ENCODE data around the gene MYO19. TPM values are rescaled to one million over a fixed set of nuclear protein-coding genes. Genes with fewer than 3 reads are reported as not detected.
A peak's percentile ranks its signal among the peaks of the same experiment; 100 is the strongest.

The MYO19 gene
- total RNA-seq, 2 experiments from 2014 or later: 110 to 127 TPM

DNA sequence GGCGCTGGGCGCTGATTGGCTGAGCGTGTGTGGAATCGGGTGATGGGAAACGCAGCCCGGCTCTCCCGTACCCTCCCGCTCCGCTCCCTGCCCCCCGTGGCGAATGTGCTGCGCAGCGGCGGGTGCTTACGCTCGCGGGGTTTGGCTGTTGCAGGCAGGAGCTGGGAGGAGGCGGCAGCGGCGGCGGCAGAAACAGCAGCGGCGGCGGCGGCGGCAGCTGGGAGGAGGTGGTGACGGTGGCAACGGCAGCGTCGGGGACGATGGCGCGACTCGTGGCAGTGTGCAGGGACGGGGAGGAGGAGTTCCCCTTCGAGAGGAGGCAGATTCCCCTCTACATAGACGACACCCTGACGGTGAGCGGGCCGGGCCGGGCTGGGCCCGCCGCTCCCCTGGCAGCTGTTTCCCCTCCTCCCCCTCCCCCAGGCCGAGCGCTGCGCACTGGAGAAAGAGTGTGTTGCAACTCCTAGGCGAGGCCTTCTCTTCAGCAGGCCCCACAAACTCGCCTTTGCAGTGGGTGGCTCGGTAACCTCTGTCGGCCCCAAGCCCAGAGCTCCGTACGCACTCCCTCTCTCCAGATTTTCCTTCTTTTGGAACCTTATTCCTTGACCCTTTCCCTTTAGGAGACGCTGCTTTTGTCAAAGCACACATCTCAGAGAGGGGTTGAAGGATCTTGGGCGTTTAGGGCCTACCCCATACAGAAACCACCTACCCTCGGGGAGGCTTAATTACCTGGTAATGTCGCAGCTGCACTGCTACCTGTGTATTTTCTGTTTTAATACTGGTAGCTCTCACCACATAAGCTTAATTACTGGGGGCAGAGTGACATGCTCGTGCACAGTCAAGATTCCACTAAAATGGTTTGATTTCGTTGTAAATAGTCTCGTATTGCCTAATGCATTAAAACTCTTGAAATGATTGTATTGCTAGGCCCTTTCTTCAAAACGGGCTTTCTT lies 11.1 kb upstream of the MYO19 start:
- ChIA-PET POLR2A (interaction anchor here (0.6 to 3.4 kb wide), 3 partner anchors 10 to 55 kb away, joined by 3 to 35 read pairs (median 6); partner anchors contain the start of genes MRM1, MYO19 and PIGW), CTCF (interaction anchor here (0.8 to 3.0 kb wide), 7 partner anchors 9 to 63 kb away, joined by 3 to 15 read pairs (median 5); partner anchors contain the start of genes MRM1, MYO19 and PIGW)
- peak overlapping the region; percentile 96 for H3K4me3 Mint-ChIP-seq
- DNase-seq (peak; percentile 98), ATAC-seq (peak; percentile 81)
- peaks cover 33% of the 10 kb centered on the region for H3K36me3 Mint-ChIP-seq (ENCODE audit: low read depth)
- no peaks in the 10 kb centered on the region for H3K9me3 Mint-ChIP-seq (ENCODE audit: low read depth)
- H3K27ac Mint-ChIP-seq: peak overlapping the region; percentile 95
- intact Hi-C loops (cut with DNase I, micrococcal nuclease): loop anchor here (1.0 to 10.0 kb wide), 11 partner anchors 21 to 1171 kb away; partner anchors contain the start of genes DHRS11 (in 2 of the 2), AATF (in 1 of the 2), ACACA (in 1 of the 2) and AP2B1 (in 1 of the 2)
- no peaks in the 10 kb centered on the region for H3K27me3 Mint-ChIP-seq
- peaks cover 37% of the 10 kb centered on the region for H3K4me1 Mint-ChIP-seq

DNA sequence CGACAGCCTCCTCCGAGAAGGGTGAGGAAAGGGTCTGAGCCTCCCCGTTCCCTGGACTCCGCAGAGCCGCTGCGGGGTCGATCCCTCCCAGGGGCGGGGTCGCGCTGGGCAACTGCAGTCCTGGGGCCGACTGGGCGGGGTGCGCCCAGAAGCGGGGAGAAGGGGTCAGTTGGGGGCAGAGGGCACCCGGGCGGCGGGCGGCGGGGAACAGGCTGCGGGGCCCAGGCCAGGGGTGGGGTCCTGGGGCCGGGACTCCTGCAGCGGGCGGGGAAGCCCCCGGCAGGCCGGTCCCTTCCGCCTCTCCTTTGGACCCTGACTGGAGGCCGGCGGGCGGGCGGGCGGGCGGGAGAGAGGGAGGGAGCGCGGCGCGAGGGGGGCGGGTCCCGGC lies 10.4 kb upstream of the MYO19 start:
- peak overlapping the region; percentile 96 for H3K4me3 Mint-ChIP-seq
- H3K4me1 Mint-ChIP-seq: peaks cover 30% of the 10 kb centered on the region
- DNase-seq: no peak
- peak overlapping the region; percentile 91 for H3K27ac Mint-ChIP-seq
- ChIA-PET POLR2A (interaction anchor here (0.8 to 3.4 kb wide), 2 partner anchors 10 to 44 kb away, joined by 3 to 35 read pairs; partner anchors contain the start of genes MYO19 and PIGW), CTCF (interaction anchor here (0.8 to 3.0 kb wide), 4 partner anchors 11 to 57 kb away, joined by 3 to 15 read pairs (median 8); partner anchors contain the start of genes MRM1, MYO19 and PIGW)
- ATAC-seq: no peak
- no peaks in the 10 kb centered on the region for H3K9me3 Mint-ChIP-seq (ENCODE audit: low read depth)
- H3K36me3 Mint-ChIP-seq (ENCODE audit: low read depth): peaks cover 30% of the 10 kb centered on the region
- no peaks in the 10 kb centered on the region for H3K27me3 Mint-ChIP-seq
- intact Hi-C loops (cut with DNase I, micrococcal nuclease): loop anchor here (1.0 to 10.0 kb wide), 11 partner anchors 20 to 1170 kb away; partner anchors contain the start of genes DHRS11 (in 2 of the 2), AATF (in 1 of the 2), ACACA (in 1 of the 2) and AP2B1 (in 1 of the 2)

DNA sequence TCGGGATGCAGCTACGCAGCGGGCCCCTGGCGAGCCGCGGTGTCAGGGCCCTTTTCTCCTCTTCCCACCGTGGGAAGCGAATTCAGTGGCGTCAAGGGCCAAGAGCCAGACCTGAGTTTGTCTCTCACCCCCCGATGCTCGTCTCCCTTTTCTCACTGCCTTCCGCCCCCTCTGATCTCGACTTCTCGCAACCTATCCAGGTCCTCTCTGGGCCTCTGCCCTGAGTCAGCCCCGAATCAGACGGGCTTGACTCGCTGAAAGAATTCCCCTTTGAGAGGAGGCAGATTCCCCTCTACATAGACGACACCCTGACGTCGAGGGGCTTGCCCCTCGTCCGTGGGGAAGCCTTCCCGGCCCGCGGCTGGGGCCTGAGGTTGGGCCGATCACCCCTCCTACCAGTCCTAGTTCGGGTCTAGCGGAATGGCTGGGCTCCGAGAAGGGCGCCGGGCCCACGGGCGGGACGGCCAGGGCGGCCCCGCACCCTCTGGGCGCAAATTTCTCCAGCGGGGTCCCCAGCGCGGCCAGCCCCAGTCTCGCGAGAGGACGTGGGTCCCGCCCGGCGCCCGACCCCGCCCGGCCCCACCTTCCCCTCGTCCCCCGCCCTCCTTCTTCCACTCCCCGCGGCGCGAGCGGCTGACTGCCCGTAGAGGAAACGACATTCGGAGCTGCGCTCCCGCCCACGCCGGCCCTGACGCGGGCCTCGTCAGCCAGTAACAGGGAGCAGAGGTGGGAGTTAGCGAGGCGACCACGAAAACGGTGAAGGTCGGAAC lies 9.8 kb upstream of the MYO19 start, which contains the start of gene GGNBP2:
Gene GGNBP2, plus strand, starts transcription at position 613 of the 770 bp plus-strand sequence. CDS start 806 bp downstream, outside the sequence.
- POLR2A ChIA-PET: interaction anchor here (1.2 to 3.4 kb wide), 3 partner anchors 9 to 59 kb away, joined by 3 to 35 read pairs (median 5); partner anchors contain the start of genes MYO19 and PIGW
- intact Hi-C loops (cut with DNase I, micrococcal nuclease): loop anchor here (1.0 to 10.0 kb wide), 14 partner anchors 9 to 1170 kb away; partner anchors contain the start of genes DHRS11 (in 2 of the 2), AATF (in 1 of the 2), ACACA (in 1 of the 2) and AP2B1 (in 1 of the 2)
- peak within 1 kb of the TSS; percentile 97 for H3K27ac Mint-ChIP-seq
- H3K9me3 Mint-ChIP-seq (ENCODE audit: low read depth): no peaks in the 10 kb centered on the region
- CTCF ChIA-PET: interaction anchor here (0.9 to 3.0 kb wide), 3 partner anchors 9 to 58 kb away, joined by 5 to 15 read pairs (median 6); partner anchors contain the start of genes MRM1, MYO19 and PIGW
- ATAC-seq (peak; percentile 67), DNase-seq (peak; percentile 96)
- H3K27me3 Mint-ChIP-seq: no peaks in the 10 kb centered on the region
- peak within 1 kb of the TSS; percentile 96 for H3K4me3 Mint-ChIP-seq
- H3K36me3 Mint-ChIP-seq (ENCODE audit: low read depth): peaks cover 26% of the 10 kb centered on the region
- H3K4me1 Mint-ChIP-seq: peaks cover 28% of the 10 kb centered on the region

DNA sequence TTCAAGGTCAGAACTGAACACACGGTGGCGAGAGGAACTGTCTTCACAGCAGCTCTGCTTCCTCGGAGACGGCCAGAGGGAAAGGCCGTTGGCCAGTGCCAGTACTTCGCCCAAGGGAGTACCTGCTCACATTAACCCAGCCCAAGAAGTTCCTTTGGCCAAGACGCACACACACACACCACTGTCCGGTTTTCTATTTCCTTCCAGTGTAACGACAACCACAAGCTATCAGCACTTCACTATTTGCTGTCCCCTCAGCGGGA lies 9.3 kb upstream of the MYO19 start:
- intact Hi-C loops (cut with DNase I, micrococcal nuclease): loop anchor here (1.0 to 10.0 kb wide), 10 partner anchors 9 to 1169 kb away; partner anchors contain the start of genes DHRS11 (in 2 of the 2), AATF (in 1 of the 2), ACACA (in 1 of the 2) and AP2B1 (in 1 of the 2)
- Mint-ChIP-seq H3K27ac (peak overlapping the region; percentile 97), H3K36me3 (ENCODE audit: low read depth) (peaks cover 26% of the 10 kb centered on the region), H3K4me1 (peaks cover 23% of the 10 kb centered on the region), H3K27me3 (no peaks in the 10 kb centered on the region), H3K4me3 (peak overlapping the region; percentile 96), H3K9me3 (ENCODE audit: low read depth) (no peaks in the 10 kb centered on the region)
- no peak for ATAC-seq
- ChIA-PET CTCF (interaction anchor here (0.9 to 3.0 kb wide), 3 partner anchors 8 to 58 kb away, joined by 5 to 15 read pairs (median 6); partner anchors contain the start of genes MRM1, MYO19 and PIGW), POLR2A (interaction anchor here (1.2 to 3.4 kb wide), 3 partner anchors 9 to 59 kb away, joined by 3 to 35 read pairs (median 5); partner anchors contain the start of genes MYO19 and PIGW)
- DNase-seq: peak; percentile 51

DNA sequence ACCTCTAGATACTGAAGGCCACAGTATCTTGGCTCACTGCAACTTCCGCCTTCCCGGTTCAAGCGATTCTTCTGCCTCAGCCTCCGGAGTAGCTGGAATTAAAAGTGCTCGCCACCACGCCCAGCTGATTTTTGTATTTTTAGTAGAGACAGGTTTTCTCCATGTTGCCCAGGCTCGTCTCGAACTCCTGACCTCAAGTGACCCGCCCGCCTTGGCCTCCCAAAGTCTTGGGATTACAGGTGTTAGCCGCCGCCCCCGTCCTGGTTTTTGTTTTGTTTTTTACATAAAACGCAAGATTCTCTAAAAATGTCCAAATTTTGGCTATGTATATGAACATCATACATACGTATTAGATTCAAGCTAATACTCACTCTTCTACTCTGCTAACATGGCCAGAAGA lies 8.1 kb upstream of the MYO19 start:
- Mint-ChIP-seq H3K4me3 (no peak overlapping the region), H3K36me3 (ENCODE audit: low read depth) (peaks cover 24% of the 10 kb centered on the region), H3K27ac (no peak overlapping the region), H3K27me3 (no peaks in the 10 kb centered on the region), H3K9me3 (ENCODE audit: low read depth) (no peaks in the 10 kb centered on the region), H3K4me1 (peaks cover 17% of the 10 kb centered on the region)
- ATAC-seq (no peak), DNase-seq (no peak)
- POLR2A ChIA-PET: interaction anchor here (0.6 to 3.4 kb wide), 3 partner anchors 7 to 731 kb away, joined by 4 to 35 read pairs (median 5); partner anchors contain the start of genes MYO19 and PIGW
- CTCF ChIA-PET: no interaction called here
- intact Hi-C loops (cut with DNase I, micrococcal nuclease): loop anchor here in 1 of 2 experiments (10.0 kb wide), 1 partner anchor 1168 kb away; the partner anchor contains the start of gene SLFN11

DNA sequence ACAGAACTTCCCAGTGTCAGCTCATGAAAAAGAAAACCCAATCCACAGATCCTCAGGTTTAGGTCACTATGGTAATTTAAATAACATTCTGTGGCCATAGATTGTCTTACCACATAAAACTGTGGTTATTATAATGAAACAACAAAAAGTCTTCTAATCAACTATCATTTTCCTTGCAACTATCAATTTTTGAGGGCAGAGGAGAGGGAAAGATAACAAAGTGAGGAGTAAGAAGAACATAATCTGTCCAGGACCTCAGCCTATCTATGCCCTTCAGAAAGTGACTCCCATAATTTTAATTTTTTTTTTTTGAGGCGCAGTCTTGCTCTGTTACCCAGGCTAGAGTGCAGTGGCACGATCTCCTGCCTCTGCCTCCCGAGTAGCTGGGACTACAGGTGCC lies 6.0 kb upstream of the MYO19 start:
- intact Hi-C loops (cut with DNase I, micrococcal nuclease): loop anchor here in 1 of 2 experiments (10.0 kb wide), 1 partner anchor 1166 kb away; the partner anchor contains the start of gene SLFN11
- Mint-ChIP-seq H3K4me3 (no peak overlapping the region), H3K36me3 (ENCODE audit: low read depth) (peaks cover 30% of the 10 kb centered on the region), H3K27ac (no peak overlapping the region), H3K27me3 (no peaks in the 10 kb centered on the region), H3K9me3 (ENCODE audit: low read depth) (no peaks in the 10 kb centered on the region), H3K4me1 (peaks cover 20% of the 10 kb centered on the region)
- ChIA-PET CTCF (no interaction called here), POLR2A (no interaction called here)
- DNase-seq (no peak), ATAC-seq (no peak)

DNA sequence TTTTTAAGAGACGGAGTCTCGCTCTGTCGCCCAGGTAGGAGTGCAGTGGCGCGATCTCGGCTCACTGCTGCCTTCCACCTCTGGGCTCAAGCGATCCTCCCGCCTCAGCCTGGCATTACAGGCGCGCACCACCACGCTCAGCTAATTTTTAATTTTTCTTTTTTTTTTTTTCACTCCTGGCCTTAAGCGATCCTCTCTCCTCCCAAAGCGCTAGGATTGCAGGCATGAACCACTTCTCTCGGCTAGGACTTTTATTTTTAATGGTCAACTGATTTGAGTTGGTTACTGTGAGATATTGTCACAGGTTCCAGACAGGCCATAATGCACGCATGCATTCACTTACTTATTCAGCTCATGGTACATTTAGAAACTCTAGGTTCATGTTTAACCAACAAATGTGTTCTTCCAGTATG lies 1.0 kb upstream of the MYO19 start:
- intact Hi-C loops (cut with DNase I, micrococcal nuclease): loop anchor here (1.0 kb wide), 3 partner anchors 9 to 66 kb away; partner anchors contain the start of genes GGNBP2 (in 2 of the 2), ZNHIT3 (in 2 of the 2) and MRM1 (in 1 of the 2)
- Mint-ChIP-seq H3K9me3 (ENCODE audit: low read depth) (no peaks in the 10 kb centered on the region), H3K27ac (peak overlapping the region; percentile 99), H3K36me3 (ENCODE audit: low read depth) (peaks cover 51% of the 10 kb centered on the region), H3K27me3 (no peaks in the 10 kb centered on the region), H3K4me3 (peak overlapping the region; percentile 98), H3K4me1 (peaks cover 39% of the 10 kb centered on the region)
- DNase-seq: no peak
- peak; percentile 34 for ATAC-seq
- ChIA-PET POLR2A (interaction anchor here (2.9 to 3.9 kb wide), 2 partner anchors 9 to 66 kb away, joined by 11 to 35 read pairs; partner anchors contain the start of genes GGNBP2 and MRM1), CTCF (interaction anchor here (1.0 to 2.8 kb wide), 5 partner anchors 8 to 67 kb away, joined by 3 to 12 read pairs (median 5); partner anchors contain the start of gene MRM1)

DNA sequence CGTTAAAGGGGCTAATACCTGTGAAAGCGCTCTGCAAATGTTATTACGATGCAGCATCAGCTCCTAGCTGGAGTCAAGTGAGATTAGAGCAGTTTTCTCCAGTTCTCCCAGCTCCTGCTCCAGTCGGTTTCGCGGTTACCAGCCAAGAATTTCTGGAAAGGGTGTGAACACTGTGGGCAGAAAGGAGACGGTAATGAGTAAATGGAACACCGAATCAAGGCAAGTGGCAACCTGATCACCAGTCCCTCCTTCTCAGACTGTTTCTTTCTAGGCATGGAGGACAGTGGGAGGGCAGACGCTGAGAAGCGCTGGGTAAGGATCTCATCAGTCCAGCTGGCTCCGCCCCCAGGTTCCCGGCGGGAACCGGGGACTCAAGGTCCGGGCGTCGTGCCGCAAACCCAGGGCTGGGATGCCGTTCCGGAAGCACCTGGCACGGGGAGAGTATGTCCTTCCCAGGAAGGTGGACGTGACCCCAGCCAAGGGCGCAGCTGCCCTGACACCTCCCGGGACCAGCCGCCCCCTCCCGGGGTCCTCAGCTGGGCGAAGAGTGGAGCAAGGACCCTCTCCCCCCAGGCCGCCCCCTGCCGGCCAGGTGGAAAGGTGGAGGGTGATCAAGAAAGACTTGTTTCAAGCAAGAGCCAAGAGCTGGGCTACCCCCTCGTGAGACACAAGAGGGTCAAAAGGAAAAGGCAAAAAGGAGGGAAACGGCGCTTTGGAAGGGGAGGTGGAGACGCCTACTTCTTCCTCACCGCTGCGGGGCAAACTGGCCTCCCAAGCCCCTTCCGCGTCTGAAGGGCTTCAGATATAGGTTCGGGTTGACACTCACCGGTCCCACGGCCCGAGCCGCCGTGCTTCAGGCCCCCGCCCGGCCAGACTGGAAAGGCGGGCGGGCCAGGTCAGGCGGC lies 481 bp downstream of the MYO19 start:
- CTCF ChIA-PET: interaction anchor here (0.7 to 2.4 kb wide), 11 partner anchors 8 to 603 kb away, joined by 3 to 10 read pairs (median 4); partner anchors contain the start of gene MRM1
- ATAC-seq (peak; percentile 37), DNase-seq (peak; percentile 73)
- Mint-ChIP-seq H3K27me3 (no peaks in the 10 kb centered on the region), H3K4me3 (peak overlapping the region; percentile 98), H3K27ac (peak overlapping the region; percentile 99), H3K9me3 (ENCODE audit: low read depth) (no peaks in the 10 kb centered on the region), H3K4me1 (peaks cover 39% of the 10 kb centered on the region), H3K36me3 (ENCODE audit: low read depth) (peaks cover 51% of the 10 kb centered on the region)
- intact Hi-C loops (cut with DNase I, micrococcal nuclease): no loop called here
- POLR2A ChIA-PET: interaction anchor here (0.6 to 3.9 kb wide), 5 partner anchors 10 to 69 kb away, joined by 3 to 35 read pairs (median 4); partner anchors contain the start of genes GGNBP2 and MRM1

DNA sequence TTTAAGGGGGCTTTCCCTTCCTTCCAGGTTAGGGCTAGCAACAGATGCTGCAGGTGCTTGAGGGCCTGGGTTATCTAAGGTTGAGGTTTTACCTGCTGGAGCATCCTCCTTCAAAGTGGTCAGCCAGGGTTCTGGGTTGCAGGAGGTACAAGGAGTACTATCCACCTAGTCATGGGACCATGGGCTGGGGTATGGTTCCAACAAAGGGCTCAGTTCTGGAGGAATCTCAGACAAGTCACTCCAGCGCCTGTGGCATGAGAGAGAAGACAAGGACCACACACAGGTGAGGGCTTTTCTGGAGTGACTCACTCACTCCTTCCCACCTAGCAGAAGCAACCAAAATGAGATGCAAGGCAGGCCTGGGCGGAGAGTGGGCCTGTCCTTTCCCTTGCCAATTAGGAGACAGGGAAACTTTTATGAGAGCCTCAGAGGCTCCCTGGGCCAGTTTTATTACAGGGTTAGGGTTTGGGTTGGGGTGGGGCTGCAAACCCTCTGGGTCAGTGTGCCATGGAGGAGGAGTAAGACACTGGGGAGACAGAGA lies 2.2 kb downstream of the MYO19 start:
- Mint-ChIP-seq H3K27ac (peak overlapping the region; percentile 30), H3K36me3 (ENCODE audit: low read depth) (peaks cover 51% of the 10 kb centered on the region), H3K9me3 (ENCODE audit: low read depth) (no peaks in the 10 kb centered on the region), H3K4me1 (peaks cover 36% of the 10 kb centered on the region), H3K4me3 (peak overlapping the region; percentile 29), H3K27me3 (no peaks in the 10 kb centered on the region)
- ATAC-seq: no peak
- DNase-seq: no peak
- intact Hi-C loops (cut with DNase I, micrococcal nuclease): no loop called here
- CTCF ChIA-PET: interaction anchor here (1.1 kb wide), 1 partner anchor 14 kb away, joined by 6 read pairs; no protein-coding TSS in a partner anchor
- POLR2A ChIA-PET: no interaction called here

Data from activated CD4-positive, alpha-beta T cell treated with anti-CD3 and anti-CD28 coated beads for 36 hours (primary cell).